Measurements from ENCODE around the gene SLC38A6.

DNA sequence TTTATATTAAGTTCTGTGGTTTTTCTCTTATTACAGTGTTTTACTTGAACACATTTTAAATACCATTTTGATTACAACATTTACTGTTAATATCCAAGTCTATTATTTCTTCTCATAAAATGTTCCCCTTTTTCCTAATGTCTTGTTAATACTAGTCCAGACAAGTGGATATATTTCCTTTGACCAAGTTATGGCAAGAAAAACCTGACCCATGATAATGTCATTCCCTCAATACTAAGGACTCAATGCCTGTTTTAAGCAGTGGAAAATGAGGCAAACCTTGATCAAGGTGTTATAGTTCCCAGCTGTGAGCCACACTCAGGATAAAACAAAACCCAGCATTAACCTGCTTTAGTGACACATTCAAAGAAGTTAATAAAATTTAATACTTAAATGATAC, 12.4 kb upstream of the SLC38A6 start:
- TF ChIP-seq, protein P1, sequence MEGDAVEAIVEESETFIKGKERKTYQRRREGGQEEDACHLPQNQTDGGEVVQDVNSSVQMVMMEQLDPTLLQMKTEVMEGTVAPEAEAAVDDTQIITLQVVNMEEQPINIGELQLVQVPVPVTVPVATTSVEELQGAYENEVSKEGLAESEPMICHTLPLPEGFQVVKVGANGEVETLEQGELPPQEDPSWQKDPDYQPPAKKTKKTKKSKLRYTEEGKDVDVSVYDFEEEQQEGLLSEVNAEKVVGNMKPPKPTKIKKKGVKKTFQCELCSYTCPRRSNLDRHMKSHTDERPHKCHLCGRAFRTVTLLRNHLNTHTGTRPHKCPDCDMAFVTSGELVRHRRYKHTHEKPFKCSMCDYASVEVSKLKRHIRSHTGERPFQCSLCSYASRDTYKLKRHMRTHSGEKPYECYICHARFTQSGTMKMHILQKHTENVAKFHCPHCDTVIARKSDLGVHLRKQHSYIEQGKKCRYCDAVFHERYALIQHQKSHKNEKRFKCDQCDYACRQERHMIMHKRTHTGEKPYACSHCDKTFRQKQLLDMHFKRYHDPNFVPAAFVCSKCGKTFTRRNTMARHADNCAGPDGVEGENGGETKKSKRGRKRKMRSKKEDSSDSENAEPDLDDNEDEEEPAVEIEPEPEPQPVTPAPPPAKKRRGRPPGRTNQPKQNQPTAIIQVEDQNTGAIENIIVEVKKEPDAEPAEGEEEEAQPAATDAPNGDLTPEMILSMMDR (IDR thresholded peaks at IDR 0.05), result no peak
- TF ChIP-seq POLR2A (IDR thresholded peaks at IDR 0.05), result no peak
